GM21528 (cell line): ENCODE measurements around the gene GPM6B.
A peak's percentile ranks its signal among the peaks of the same experiment; 100 is the strongest.

Experiments
- ATAC-seq: cut with Tn5 transposase; IDR thresholded peaks from one replicate; pipeline ENCODE4 v1.9.1; 2021; ENCODE audit warnings: mild to moderate bottlenecking, moderate library complexity; ENCODE audit not compliant: unreplicated experiment, low FRiP score

GPM6B gene

GRCh38 chrX:13816643-13817627 lies at the start of gene GPM6B:
Gene GPM6B, minus strand, starts transcription at chrX:13817093. Its CDS starts 189 bp downstream, at chrX:13816904.
- no peak for ATAC-seq

- no peak for ATAC-seq
Measured at GRCh38 chrX:13864264-13864663, 47.4 kb upstream of the GPM6B start.

GRCh38 chrX:13863324-13863723 lies 46.4 kb upstream of the GPM6B start:
- no peak for ATAC-seq

GRCh38 chrX:13859724-13860123 lies 42.8 kb upstream of the GPM6B start:
- ATAC-seq, result no peak

GRCh38 chrX:13857804-13858203 lies 40.9 kb upstream of the GPM6B start:
- no peak for ATAC-seq

GRCh38 chrX:13855689-13856450 lies 39.0 kb upstream of the GPM6B start:
- ATAC-seq, result no peak

GRCh38 chrX:13854003-13854402 lies 37.1 kb upstream of the GPM6B start:
- no peak for ATAC-seq

- ATAC-seq, result peak; percentile 57
Measured at GRCh38 chrX:13852001-13852695, 35.3 kb upstream of the GPM6B start.

- ATAC-seq, result no peak
Measured at GRCh38 chrX:13845721-13846378, 29.0 kb upstream of the GPM6B start.

GRCh38 chrX:13843150-13843721 lies 26.3 kb upstream of the GPM6B start:
- ATAC-seq, result no peak

- no peak for ATAC-seq
Measured at GRCh38 chrX:13840121-13840520, 23.2 kb upstream of the GPM6B start.

GRCh38 chrX:13837290-13837745 lies 20.4 kb upstream of the GPM6B start:
- ATAC-seq, result no peak

GRCh38 chrX:13836575-13836974 lies 19.7 kb upstream of the GPM6B start:
- ATAC-seq, result no peak

GRCh38 chrX:13835825-13836224 lies 18.9 kb upstream of the GPM6B start:
- no peak for ATAC-seq

- no peak for ATAC-seq
Measured at GRCh38 chrX:13834355-13834754, 17.5 kb upstream of the GPM6B start.

GRCh38 chrX:13829983-13830382 lies 13.1 kb upstream of the GPM6B start:
- no peak for ATAC-seq

- ATAC-seq, result no peak
Measured at GRCh38 chrX:13828392-13828791, 11.5 kb upstream of the GPM6B start.

GRCh38 chrX:13827298-13828090 lies 10.6 kb upstream of the GPM6B start:
- no peak for ATAC-seq

- no peak for ATAC-seq
Measured at GRCh38 chrX:13826770-13827169, 9.9 kb upstream of the GPM6B start.
